ENCODE data around the gene CLDN15.
"Not testable (repeated sequence)": the region's sequence is repeated elsewhere in the genome, so short reads cannot be mapped to it uniquely, and the experiment has no call there.

The CLDN15 gene, protein sequence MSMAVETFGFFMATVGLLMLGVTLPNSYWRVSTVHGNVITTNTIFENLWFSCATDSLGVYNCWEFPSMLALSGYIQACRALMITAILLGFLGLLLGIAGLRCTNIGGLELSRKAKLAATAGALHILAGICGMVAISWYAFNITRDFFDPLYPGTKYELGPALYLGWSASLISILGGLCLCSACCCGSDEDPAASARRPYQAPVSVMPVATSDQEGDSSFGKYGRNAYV

DNA sequence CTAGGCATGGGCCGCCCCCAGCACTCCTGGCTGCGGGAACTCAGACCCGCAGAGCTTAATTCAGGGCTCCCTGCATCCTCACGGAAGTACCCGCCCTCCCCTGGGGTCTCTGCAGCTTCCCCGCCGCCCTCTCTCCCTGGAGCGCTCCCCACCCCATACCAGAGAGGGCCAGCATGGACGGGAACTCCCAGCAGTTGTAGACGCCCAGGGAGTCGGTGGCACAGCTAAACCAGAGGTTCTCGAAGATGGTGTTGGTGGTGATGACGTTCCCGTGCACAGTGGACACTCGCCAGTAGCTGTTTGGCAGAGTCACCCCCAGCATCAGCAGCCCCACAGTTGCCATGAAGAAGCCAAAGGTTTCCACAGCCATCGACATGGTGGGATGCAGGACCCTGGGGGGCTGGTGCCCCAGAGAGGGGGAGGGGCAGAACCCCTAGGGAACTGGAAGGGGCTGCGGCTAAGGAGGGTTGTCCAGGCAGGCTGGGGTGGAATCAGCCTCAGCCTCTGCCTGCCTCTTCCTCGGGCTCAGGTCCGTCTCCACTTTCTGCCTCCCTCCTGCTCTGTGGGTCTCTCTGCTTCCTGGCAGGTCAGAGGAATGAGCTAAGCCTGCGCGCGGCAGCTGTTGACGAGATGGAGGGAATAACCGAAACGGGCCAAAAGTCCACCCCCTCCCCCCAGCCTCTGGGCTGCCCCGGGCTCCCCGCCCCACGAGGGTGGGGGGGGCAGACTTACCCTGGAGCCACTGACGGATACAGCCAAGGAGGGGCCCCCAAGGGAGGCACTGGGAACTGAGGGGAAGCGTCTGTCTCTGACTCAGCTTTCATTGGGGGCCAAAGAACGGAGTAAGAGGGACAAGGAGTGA lies at the start of gene CLDN15:
Gene CLDN15 (minus strand): TSS at position 597 of the 862 bp plus-strand sequence. CDS start 221 bp downstream, at position 376.
- no peak for DNase-seq

DNA sequence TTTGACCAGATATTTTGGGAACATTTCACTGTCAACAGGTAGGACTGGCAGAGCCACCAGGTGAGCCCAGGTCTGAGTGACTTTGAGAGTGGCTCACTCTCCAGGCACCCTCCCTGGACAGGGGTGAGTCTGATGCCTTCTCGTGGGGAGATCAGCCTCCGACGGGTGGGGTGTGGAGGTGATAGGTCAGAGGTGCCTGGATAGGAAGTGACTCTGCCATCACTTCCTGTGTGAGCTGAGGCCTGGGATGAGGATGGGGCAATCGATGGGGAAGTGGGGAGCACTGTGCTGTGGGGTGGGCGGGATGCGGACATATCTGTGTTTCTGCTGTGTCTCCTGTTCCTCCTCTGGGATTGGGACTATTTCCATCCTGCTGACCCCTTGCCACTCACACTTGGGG lies 49.4 kb upstream of the CLDN15 start:
- DNase-seq: no peak

DNA sequence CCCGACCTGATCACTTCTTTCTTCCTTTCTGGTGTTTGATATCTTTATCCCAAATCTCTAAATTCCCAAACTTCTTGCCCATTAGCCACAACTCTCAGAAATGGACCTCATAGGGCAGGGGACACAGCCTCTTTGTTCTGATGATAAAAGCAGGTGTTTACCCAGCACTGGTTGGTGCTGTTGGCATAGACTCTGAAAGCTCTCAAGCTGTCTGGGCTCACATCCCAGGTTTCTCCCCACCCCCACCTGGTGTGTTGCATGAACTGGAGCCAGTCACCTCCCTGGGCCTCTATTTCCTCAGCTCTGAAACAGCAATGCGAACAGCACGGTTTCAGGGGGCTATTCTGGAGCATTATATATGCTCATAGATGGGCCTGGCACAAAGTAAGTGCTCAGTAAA lies 48.3 kb upstream of the CLDN15 start:
- not testable (repeated sequence) for DNase-seq

DNA sequence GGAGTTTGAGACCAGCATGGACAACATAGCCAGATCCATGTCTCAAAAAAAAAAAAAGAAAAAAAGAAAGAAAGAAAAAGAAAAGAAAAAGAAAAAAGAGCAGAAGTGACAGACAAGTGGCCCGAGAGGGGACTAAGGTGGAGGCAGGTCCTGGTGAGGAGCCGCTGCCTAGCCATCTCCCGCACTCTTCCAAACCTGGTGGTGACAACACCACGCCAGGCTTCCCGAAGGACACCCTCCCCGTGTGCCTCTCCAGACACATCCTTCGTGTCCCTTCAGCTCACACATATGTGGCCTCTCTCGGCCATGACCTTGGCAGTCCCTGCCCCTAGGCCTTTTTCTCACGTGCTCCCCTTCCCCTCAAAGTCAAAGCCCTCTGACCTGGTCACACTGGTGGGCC lies 47.6 kb upstream of the CLDN15 start:
- no peak for DNase-seq

DNA sequence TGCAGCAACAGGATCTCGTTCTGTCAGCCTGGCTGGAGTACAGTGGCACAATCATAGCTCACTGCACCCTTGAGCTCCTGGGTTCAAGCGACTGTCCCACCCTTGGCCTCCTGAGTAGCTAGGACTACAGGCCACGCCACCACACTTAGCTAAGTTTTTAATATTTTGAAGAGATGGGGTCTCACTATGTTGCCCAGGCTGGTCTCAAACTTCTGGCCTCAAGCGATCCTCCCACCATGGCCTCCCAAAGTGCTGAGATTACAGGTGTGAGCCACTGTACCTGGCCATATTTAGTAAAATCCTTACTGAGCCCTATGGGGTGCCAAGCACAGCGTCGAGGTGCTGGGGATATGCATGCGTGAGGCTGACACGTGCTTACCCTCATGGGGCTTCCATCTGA lies 43.3 kb upstream of the CLDN15 start:
- DNase-seq: not testable (repeated sequence)

DNA sequence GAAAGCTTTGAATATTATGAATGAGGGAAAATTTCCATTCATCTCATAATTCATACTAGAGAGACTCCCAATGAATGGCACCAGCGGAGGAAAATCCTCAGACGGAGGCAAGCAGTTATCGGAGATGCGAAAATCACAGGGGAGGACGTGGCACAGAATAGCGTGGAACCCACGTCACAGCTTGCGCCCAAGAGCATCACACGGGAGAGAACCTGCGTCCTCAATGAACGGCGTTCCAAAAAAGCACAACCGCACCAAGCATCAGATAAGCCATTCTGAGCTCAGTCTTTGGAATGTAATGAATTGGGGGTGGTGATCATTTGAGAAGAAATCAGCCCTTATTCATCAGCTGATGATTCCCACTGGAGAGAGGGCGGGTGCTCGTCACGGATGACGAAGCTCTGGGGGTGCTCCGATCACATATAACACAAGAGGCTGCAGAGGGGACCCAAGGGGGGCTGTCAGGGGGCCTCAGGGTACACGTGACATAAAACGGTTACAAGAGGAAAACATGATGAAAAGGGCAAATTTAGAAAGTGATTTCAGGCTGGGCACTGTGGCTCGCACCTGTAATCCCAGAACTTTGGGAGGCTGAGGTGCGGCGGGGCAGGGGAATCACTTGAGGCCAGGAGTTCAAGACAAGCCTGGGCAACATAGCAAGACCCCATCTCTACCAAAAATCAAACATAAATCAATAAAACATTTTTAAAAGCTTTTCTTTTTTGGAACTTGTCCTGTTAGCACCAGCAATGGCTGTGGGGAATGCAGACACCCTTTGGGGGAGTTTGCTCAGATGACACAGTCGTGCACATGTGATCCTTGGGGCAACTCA lies 41.1 kb upstream of the CLDN15 start:
- no peak for DNase-seq

DNA sequence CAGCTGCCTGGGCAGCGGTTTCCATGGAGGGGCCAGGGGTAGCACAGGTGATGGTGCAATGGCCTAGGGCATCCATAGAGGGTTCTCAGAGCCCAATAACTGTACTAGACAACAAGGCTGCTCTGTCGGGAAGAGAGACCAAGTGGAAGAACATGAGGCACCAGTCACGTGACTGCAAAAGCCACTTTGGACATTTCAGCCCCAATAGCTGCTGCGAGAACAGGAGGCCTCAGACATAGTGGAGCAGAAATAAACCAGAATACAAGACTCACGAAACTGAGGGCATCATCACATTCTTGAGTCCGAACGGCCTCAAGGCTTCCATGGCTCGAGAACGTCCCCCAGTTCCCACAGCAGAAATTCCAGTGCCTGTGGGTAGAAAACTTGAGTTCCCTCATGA lies 39.6 kb upstream of the CLDN15 start:
- DNase-seq: no peak

DNA sequence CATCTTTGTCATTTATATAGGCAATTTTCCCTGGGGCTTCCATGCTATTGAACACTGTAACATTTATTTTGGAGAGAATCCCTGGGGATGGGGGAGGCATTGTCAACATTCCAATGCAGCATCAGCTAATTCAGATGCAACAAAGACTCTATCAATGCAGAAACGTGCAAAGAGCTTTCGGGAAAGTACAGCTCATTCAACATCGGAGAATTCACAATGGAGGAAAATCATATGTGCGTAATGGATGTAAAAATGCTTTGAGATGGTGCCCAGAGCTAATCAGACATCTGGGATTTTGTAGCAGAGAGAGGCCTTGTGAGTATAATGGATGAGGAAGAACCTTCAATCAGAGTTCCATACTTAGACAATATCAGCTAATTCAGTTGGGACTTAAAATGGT lies 35.6 kb upstream of the CLDN15 start:
- DNase-seq: peak; percentile 38

DNA sequence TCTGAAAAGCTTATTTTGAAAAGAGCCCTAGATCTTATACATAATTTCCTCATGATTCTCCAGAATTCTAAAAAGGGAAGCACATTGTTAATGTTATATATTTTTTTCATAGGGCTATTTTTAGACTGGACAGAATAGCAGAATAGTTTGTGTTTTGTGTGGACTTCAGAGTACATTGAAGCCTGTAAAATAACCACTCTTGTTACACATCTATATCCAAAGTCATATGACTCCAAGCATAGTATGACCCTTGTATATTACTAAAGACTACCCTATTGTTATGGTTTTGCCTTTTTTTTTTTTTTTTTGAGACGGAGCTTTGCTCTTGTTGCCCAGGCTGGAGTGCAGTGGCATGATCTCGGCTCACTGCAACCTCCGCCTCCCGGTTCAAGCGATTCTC lies 33.4 kb upstream of the CLDN15 start:
- DNase-seq: no peak

DNA sequence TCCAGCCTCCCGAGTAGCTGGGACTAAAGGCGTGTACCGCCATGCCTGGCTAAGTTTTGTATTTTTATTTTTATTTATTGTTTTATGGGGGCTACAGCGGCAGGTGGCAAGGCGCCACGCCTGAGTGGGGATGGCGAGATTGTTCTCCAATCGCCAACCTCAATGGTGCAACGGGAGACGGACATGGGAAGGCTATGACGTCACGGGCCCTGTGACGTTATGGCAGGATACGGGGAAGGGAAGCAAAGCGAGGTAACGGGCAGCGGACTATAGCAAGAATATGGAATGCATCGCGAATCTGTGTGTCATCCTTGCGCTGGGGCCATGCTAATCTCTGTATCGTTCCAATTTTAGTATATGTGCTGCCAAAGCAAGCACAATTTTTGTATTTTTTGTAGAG lies 32.1 kb upstream of the CLDN15 start:
- no peak for DNase-seq

DNA sequence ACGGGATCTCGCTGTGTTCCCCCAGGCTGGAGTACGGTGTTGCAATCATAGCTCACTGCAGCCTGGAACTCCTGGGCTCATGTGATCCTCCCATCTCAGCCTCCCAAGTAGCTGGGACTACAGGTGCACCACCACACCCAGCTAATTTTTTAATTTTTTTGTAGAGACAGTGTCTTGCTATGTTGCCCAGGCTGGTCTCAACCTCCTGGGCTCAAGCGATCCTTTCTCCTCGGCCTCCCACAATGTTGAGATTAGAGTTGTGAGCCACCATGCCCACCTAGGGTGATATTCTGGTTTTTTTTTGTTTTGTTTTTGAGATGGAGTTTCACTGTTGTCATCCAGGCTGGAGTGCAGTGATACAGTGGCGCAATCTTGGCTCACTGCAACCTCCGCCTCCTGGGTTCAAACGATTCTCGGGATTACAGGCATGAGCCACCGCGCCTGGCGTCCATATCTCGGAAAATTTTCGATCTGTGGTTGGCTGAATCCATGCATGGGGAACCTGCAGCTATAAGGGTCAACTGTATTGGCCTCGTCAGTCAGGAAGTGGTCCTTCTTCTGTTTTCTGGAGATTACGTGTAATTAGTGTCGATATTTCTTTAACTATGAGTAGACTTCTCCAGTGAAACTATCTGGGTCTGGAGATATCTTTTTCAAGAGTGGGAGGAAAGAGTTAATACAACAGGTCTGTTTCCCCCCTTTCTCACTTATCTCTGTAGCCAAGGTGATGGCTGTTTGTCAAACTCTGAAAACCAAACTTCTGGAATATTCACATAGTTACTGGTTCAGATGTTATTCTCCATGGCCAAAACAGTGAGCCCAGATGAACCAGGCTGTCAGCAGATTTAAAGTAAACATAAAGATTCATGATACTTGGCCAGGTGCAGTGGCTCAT lies 28.3 kb upstream of the CLDN15 start:
- DNase-seq: no peak

DNA sequence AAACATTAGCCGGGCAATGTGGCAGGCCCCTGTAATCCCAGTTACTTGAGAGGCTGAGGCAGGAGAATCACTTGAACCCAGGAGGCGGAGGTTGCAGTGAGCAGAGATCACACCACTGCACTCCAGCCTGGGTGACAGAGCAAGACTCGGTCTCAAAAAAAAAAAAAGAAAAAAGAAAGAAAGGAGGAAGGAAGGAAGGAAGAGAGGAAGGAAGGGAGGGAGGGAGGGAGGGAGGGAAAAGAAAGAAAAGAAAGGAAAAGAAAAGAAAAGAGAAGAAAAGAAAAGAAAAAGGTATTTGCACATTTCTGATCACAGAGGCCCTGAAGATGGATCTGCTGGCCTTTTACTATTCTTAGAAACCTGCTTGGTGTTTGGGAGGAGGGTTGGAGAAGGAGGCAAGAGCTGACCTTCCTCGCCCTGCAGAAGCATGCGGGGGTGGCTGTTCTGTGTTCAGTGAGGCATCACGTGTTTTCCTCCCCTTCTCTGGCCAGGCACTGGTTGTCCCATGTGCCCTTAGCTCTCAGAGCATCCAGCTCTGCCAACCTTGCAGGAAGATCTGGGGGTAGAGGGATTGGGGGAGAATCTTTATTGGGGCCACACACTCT lies 26.6 kb upstream of the CLDN15 start:
- DNase-seq: not testable (repeated sequence)

DNA sequence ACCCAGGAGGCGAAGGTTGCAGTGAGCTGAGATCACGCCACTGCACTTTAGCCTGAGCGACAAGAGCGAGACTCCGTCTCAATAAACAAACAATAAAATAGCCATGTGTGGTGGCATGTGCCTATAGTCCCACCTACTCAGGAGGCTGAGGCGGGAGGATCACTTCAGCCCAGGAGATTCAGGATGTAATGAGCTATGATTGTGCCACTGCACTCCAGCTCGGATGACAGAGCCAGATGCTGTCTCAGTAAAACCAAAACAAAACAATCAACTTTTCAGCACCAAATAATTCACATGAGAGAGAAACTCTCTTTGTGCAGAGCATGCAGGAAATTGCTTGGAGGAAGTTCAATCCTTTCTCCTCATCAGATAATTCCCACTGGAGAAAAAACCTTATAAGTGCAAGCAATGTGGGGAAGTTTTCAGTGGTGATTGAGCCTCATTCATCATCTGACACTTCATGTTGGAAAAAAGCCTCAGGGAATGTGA lies 20.7 kb upstream of the CLDN15 start:
- DNase-seq: no peak

DNA sequence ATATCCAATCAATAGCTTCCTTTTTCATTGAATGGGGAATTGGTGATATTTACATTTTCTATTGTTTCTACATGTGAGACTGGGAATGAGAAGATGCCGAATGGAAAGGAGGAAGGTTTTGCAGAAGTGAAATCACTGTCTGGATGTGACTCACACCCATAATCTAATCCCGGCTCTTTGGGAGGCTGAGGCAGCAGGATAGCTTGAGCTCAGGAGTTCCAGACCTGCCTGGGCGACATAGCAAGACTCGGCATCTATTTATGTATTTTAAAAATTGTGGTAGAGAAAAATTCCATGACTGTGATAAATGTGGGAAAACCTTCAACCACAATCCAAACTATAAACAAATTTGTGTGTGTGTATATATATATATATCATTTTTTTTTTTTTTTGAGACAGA lies 18.2 kb upstream of the CLDN15 start:
- no peak for DNase-seq

DNA sequence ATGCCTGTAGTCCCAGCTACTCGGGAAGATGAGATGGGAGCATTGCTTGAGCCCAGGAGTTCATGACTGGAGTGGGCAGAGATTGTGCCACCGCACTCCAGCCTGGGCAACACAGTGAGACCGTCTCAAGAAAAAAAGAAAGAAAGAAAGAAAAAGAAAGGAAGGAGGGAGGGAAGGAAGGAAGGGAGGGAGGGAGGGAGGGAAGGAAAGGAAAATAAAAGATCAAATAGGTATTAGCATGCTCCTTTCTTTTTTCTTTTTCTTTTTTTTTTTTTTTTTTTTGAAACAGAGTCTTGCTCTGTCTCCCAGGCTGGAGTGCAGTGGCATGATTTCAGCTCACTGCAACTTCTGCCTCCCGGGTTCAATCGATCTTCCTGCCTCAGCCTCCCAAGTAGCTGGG lies 15.6 kb upstream of the CLDN15 start:
- DNase-seq: not testable (repeated sequence)

DNA sequence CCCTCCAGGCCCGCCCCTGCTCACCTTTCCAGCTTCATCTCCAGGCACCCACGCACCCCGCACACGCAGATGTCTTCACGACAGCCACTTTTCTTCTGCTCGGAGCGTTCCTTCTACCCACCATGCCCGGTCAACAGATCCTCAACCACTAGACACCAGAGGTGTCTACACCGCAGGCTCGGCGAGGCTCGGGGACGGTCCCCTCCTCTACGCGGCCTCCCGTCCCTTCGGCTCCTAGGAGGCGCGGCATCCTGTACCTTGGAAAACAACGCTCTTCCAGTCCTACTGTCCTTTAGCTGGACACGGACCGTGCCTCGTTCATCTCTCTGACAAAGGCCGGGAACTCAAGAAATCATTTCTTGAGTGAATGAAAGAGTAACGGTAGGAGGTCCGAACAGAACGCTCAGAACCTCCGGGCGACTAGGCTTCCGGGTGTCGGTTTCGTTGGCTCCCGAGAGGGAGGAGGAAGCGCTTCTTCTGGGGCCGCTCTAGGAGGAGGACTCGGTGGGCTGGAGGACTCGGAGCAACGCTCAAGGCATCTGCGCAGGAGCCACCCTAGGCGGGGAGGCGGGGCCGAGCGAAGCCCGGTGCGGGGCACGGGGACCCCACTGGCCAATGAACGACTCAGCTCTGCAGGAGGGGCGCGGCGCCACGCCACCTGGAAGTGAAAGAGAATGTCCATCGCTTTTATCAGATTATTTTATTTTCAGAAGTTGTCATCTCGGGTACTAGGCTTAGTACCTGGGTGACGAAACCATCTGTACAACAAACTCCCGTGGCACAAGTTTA lies 14.5 kb upstream of the CLDN15 start:
- DNase-seq: peak; percentile 99

DNA sequence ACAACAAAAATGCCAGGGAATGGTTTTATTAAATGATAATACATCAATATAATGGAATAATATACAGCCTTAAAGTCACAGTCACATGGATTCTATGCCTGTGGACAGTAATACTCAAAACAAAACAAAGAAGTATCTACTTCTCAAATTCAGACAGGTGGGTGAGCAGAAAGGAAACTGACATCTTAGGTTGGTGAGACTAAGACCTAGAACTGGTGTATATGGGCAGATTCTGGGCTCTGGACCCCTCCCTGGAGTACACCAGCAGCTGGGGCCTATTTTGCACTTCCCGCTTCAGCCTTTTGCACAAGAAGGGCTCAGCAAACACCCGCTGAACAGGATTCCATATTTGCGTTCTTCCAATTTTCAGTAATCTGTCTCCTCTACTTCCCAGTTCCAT lies 12.7 kb upstream of the CLDN15 start:
- no peak for DNase-seq

DNA sequence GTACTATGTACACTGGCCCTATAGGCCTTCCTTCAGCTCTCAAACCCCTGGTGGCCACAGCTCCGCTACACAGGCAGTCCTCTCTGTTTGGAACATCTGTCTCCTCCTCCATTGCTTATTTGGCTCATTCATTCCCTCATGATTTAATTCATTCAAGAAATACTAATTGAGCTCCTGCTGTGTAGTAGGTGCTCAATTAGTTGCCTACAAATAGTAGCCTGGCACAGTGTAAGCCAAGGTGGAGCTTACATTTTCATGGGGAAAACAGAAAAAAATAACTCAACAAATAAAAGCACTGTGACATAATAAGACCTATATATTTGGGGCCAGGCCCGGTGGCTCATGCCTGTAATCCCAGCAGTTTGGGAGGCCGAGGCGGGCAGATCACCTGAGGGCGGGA lies 10.7 kb upstream of the CLDN15 start:
- no peak for DNase-seq

DNA sequence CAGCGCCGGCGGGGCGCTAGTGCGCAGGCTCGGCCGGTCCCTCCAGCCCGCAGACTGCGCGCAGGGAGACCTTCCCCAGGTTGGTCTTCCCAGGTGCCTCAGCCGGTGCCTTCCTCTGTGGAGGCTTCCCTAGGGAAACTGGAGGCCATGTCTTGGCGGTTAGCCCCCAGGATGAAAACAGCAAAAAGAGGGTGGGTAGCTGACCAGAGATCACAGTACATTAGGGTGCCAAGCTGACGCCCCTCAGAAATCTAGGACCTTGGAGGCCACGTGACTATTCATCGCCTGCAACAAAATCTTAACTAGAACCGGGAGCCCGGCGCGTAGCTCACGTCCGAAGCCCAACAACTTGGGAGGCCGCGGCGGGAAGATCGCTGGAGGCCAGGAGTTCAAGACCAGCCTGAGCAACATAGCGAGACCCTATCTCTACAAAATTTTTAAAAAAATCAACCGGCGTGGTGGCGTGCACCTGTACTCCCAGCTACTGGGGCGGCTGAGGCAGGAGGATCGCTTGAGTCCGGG lies 7.6 kb upstream of the CLDN15 start:
- no peak for DNase-seq

DNA sequence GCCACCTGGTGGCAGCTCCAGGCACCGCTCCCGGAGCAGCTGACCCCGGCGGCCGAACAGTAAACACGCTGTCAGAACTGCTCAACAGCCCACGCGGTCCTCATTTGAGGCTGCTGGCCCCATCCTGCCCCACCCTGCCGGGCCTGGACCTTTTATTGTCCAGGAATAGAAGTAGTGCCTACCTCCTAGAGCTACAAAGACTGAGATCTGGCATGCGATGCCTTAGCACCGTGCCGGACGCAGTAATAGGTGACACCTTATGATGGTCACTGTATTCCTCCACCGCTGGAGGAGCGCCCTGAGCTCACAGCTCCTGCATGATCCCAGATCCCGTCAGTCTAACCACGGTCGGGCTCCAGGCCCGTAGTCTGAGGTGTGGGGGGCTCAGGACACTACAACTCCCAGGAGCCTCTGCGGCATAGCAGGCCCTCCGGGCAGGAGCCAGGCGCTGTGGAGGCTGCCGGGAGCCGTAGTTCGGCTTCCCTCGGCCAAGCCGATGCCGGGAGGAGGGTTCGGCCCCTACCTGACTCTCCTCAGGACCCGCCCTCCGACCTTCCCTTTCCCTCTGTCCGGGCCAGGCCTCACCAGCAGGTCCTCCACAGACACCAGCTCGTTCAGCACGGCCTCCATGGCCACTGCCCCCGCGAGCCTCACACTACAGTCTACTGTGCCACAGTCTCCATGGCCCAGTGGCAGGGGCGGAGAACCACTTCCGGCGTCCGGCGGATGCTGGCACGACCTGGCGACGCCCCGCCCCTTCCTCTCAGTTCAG lies 7.0 kb upstream of the CLDN15 start, which contains the start of gene FIS1:
Gene FIS1 (minus strand): TSS at position 707 of the 772 bp plus-strand sequence. CDS start 77 bp downstream, at position 630.
- DNase-seq: peak; percentile 97

Measured in eye (tissue), 1 donor.